AG09309 (cell line): ENCODE measurements around the gene CD63.

ENCODE experiments used
- DNase-seq: peaks from one replicate; pipeline ENCODE4 v3.0.0-alpha.2; 2010; ENCODE audit warnings: low read depth
- H3K4me3 ChIP-seq: 2 replicates; pipeline ENCODE4 v1.5.1; 2011; ENCODE audit warnings: mild to moderate bottlenecking, low read depth, low read length, moderate library complexity; ENCODE audit not compliant: control insufficient read depth
- TF ChIP-seq, protein P1 (sequence below): IDR thresholded peaks from 2 replicates; pipeline ENCODE4 v1.5.1; 2011; ENCODE audit warnings: mild to moderate bottlenecking, low read depth, low read length, inconsistent platforms; ENCODE audit not compliant: insufficient read depth, control insufficient read depth; ENCODE audit errors: missing control alignments

CD63 gene

DNA sequence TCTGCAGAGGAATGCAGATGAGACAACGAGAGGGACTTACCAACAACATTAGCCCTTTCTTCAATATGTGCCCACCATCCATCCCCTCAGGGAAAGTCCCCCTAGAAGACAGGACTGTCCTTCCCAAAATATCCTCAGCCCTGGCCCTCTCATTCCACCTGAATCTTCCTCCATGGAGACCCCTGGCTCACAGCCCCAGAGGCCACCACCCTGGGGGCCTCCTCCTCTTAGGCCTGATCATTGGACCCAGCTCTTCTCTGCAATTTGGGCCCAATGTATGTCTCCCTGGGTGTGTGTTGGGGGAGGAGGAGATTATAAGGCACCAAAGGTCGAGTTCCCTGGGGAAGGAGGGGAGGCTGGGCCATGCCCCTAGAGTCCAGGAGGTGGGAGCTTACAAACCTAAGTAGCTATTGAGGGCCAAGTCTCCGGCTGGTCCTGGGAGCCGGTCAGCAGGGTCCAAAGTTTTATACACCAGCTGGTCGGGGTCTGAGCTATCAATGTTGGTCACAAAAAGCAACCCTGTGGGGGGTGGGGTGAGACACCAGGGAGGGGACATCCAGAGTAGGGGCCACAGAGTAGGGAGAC lies 29.2 kb downstream of the CD63 start:
- H3K4me3 ChIP-seq = no peak overlapping the region
- TF ChIP-seq, protein P1, sequence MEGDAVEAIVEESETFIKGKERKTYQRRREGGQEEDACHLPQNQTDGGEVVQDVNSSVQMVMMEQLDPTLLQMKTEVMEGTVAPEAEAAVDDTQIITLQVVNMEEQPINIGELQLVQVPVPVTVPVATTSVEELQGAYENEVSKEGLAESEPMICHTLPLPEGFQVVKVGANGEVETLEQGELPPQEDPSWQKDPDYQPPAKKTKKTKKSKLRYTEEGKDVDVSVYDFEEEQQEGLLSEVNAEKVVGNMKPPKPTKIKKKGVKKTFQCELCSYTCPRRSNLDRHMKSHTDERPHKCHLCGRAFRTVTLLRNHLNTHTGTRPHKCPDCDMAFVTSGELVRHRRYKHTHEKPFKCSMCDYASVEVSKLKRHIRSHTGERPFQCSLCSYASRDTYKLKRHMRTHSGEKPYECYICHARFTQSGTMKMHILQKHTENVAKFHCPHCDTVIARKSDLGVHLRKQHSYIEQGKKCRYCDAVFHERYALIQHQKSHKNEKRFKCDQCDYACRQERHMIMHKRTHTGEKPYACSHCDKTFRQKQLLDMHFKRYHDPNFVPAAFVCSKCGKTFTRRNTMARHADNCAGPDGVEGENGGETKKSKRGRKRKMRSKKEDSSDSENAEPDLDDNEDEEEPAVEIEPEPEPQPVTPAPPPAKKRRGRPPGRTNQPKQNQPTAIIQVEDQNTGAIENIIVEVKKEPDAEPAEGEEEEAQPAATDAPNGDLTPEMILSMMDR = no peak
- DNase-seq = no peak

DNA sequence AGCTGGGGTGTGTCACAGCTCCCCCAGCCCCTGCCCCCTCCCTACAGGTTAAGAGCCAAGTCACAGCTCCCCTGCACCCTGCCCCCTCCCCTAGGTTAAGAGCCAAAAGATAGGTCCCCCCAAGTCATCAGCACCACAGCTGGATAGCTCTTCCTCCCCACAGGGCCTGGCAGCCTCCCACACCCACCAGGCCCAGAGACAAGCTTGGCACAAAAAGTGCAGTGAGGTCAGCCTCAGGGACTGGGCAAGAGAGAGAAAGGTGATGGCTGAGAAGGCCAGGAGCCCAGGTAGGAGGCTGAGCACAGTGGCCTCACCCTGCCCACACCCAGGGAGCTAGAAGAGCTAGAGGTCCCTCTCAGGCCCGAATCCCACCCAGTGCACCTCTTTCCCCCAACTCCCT lies 29.8 kb downstream of the CD63 start:
- no peak for DNase-seq
- H3K4me3 ChIP-seq = no peak overlapping the region
- TF ChIP-seq, protein P1 = no peak

DNA sequence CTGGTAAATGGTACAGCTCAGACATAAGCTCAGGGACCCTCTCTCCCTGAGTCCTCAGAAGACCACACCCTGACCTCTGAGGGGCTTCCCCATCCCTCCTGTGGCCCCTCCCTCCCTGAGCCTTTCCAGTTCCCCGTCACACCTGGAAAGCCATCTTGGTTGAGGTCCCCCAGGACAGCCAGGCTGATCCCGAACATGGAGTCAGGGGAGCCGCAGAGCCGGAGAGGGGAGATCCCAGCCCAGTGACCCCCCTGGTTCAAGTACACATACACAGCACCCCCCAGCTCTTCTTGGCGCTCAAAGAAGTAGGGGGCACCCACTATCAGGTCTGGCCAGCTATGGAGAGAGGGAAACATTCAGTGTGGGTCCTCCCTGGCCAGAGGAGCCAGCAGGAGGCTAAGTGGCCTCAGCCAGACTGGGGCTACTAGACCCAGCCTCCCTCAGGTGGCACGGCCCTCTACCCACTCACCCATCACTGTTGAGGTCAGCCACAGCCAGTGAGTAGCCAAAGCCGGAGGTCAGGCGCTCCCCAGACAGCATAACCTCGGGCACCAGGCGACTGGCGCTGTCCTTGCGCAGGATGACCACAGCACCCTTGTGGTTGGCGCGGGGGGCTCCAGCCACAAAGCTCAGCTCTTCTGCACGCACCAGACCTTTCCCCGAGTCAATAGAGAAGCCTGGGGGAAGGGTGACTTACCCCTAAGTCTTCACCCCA lies 30.4 kb downstream of the CD63 start:
- H3K4me3 ChIP-seq = no peak overlapping the region
- TF ChIP-seq, protein P1 = no peak
- DNase-seq = no peak

DNA sequence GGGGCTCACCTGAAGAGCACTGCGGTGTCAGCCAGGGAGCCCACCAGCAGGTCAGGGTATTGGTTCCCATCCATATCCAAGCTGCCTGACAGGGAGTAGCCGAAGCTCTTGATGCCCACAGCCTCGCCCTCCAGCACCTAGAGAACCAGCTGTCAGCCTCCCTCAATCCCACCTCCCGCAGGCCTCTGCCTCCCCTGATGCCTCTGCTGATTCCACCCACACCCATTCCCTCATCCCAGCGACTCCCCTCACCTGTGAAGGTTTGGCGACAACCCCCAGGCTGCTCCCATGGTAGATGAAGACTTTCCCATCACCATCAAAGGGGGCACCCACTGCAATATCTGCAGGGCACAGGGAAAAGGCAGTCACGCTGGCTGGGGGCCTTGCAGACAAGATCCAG lies 31.1 kb downstream of the CD63 start:
- TF ChIP-seq, protein P1 = no peak
- H3K4me3 ChIP-seq = no peak overlapping the region
- DNase-seq = no peak

DNA sequence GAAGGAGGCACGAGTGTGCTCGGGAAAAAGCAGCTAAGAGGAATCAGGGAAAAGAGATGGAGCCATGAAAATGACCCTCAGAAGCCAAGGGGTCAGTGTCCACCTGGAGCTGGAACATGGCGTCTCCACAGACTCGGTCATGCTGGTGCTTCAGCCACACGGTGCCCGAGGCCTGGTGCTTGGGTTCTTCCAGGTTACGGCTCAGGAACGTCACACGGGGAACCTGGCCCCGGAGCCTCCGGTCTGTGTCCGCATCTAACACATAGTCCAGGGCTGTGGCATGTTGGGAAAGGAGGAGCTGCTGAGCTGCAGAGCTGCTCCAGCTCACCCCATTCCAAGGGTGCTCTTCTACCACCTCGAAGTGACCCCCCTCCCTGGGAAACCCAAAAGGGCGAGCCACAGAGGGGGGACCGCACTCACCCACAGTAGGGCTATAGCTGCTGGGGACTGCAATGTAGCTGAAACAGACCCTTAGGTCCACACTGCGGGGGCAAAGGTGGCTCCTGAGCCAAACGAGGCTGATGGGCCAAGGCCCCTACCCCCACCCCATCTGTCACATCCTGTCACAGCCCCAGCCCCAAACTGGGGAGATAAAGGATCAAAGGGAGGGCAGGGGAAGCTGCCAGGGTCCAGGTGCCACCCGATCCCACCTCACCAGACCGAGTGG lies 31.9 kb downstream of the CD63 start:
- no peak for DNase-seq
- no peak overlapping the region for H3K4me3 ChIP-seq
- TF ChIP-seq, protein P1 = no peak

DNA sequence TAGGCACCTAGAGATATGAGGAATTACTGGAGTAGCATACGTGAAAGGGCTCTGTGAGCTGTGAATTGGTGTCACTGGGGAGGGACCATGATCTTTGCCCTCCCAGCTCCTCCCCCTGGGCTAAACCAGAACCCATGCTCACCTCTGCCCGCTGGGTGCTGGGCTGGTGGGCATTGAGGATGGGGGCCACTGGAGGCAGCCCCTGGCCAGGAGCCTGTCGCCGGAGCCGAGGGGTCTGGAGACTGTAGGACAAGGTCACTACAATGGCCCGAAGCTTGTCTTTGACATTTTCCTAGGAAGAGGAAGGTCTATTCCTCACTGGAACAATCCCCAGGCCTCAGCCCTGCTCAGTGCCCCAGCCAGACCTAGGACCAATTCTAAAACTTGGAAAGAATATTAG lies 32.7 kb downstream of the CD63 start:
- no peak overlapping the region for H3K4me3 ChIP-seq
- no peak for DNase-seq
- TF ChIP-seq, protein P1 = no peak
